ENCODE data around the gene POPDC3. TPM values are rescaled to one million over a fixed set of nuclear protein-coding genes. Genes with fewer than 3 reads are reported as not detected.

POPDC3 gene
- total and polyA plus RNA-seq, 2 of the 4 experiments (the other 2 are of a cell fraction) = 22.7 to 25.8 TPM

- no peak overlapping the region for H4K91ac ChIP-seq (ENCODE audit: insufficient read depth, low read depth, low read length)
- no peak overlapping the region for H4K5ac ChIP-seq (ENCODE audit: low read depth, low read length)
- dilution Hi-C loops (cut with HindIII; ENCODE audit: low sequenced_read_pairs, unreplicated experiment) (no loop called here), in situ Hi-C loops (cut with MboI; ENCODE audit: low sequenced_read_pairs) (no loop called here), intact Hi-C loops (cut with micrococcal nuclease) (no loop called here)
- H4K8ac ChIP-seq (ENCODE audit: low read depth in 2 of 2, low read length in 2 of 2) = no peak overlapping the region
- no peaks in the 10 kb centered on the region; the same call in 1 of the 2 replicates for H4K20me1 ChIP-seq (ENCODE audit: insufficient read depth, low read length)
- H3K14ac ChIP-seq (replicated peaks; ENCODE audit: low read depth, low read length) = no peak overlapping the region
- H2BK15ac ChIP-seq (ENCODE audit: low read depth, low read length) = no peak overlapping the region
- H3K23ac ChIP-seq (ENCODE audit: low read depth, low read length) = no peak overlapping the region
- no peak overlapping the region for H2AFZ ChIP-seq (replicated peaks; ENCODE audit: low read length, poor library complexity)
- H2AK5ac ChIP-seq (ENCODE audit: low read depth, low read length) = no peak overlapping the region
- no peaks in the 10 kb centered on the region for H3K9me3 ChIP-seq (ENCODE audit: control insufficient read depth, insufficient read depth, low read length)
- no peak overlapping the region for H3K4me2 ChIP-seq (ENCODE audit: low read depth, low read length)
- H3K79me1 ChIP-seq (ENCODE audit: low read depth in 1 of 2, low read length in 2 of 2) = peaks cover 0 to 3% of the 10 kb centered on the region in 2 experiments; a peak in 1 of 4 replicates
- peaks cover 2% of the 10 kb centered on the region; the same call in 1 of the 2 replicates for H3K4me1 ChIP-seq (ENCODE audit: control insufficient read depth, insufficient read depth, low read length)
- POLR2A ChIA-PET (ENCODE audit: unreplicated experiment) = no interaction called here
- no TSS peak for BruUV-seq (replicated peaks)
- H2BK20ac ChIP-seq (ENCODE audit: low read depth, low read length) = no peak overlapping the region
- peaks cover 4% of the 10 kb centered on the region; the same call in 1 of the 2 replicates for H3K36me3 ChIP-seq (ENCODE audit: control insufficient read depth, insufficient read depth, low read length)
- no peak overlapping the region for H2AK9ac ChIP-seq (replicated peaks; ENCODE audit: low read depth, low read length, poor library complexity)
- no peak overlapping the region for H2BK5ac ChIP-seq (ENCODE audit: low read depth, low read length, poor library complexity, severe bottlenecking)
- no peak for ATAC-seq (ENCODE audit: low read depth)
- no peak overlapping the region for H3K9ac ChIP-seq (ENCODE audit: low read depth, low read length)
- no peaks in the 10 kb centered on the region; the same call in 1 of the 2 replicates for H3K9me1 ChIP-seq (ENCODE audit: insufficient read depth, low read length)
- no peaks in the 10 kb centered on the region for H3K27me3 ChIP-seq (ENCODE audit: control insufficient read depth, insufficient read depth, low read length)
- no peak overlapping the region for H3K4ac ChIP-seq (ENCODE audit: low read depth, low read length)
- no peak for DNase-seq
- no peak overlapping the region for H3K56ac ChIP-seq (ENCODE audit: extremely low read depth, insufficient read depth, low read length)
- H3K18ac ChIP-seq (ENCODE audit: low read depth, low read length) = no peak overlapping the region
- TF ChIP-seq CTCF (conservative IDR thresholded peaks at IDR 0.05; ENCODE audit: low read depth, low read length) (no peak), ELK1 (IDR thresholded peaks at IDR 0.05; ENCODE audit: borderline replicate concordance, low read depth, low read length) (no peak), MAZ (IDR thresholded peaks at IDR 0.05; ENCODE audit: borderline replicate concordance, low read depth, low read length) (no peak), MAFK (IDR thresholded peaks at IDR 0.05; ENCODE audit: low read depth, low read length) (no peak)
- H2BK120ac ChIP-seq (ENCODE audit: low read depth, low read length) = no peak overlapping the region
- no peak overlapping the region for H3K4me3 ChIP-seq (ENCODE audit: insufficient read depth, low read depth, low read length)
- WGBS, 2 experiments (ENCODE audit: extremely low coverage in 2 of 2, insufficient read length in 1 of 2) = no CpG with 5 or more reads among the region's 2 CpGs
- CTCF ChIA-PET = no interaction called here
- H3K27ac ChIP-seq (ENCODE audit: insufficient read depth, low read length) = no peak overlapping the region
Measured at GRCh38 chr6:105111871-105112270, 67.9 kb downstream of the POPDC3 start.

Measured in IMR-90 (cell line).